COLO668 (cell line): Measurements from ENCODE around the gene CEND1.

Experiments
- DNase-seq: peaks from one replicate; lab custom pipeline; 2025; ENCODE audit not compliant: unreplicated experiment; lab: John Stamatoyannopoulos, UW

The CEND1 gene

DNA sequence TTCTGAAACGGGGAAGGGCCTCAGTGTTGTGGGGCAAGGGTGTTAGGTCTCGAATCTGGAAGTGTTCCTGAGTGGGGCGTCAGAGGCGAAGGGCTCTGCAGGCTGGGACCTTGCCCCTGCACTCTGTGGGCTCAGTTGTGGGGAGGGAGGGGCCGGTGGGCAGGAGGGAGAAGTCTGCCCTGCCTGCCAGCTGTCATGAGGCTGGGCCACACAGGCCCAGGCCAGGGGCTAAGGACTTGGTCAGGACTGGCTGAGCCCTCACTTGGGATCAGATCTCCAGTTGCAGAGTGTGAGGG lies 38.0 kb upstream of the CEND1 start, which contains the start of gene CRACR2B:
TSS of gene CRACR2B (plus strand) at position 23 of the 296 bp plus-strand sequence. CDS start 689 bp downstream, outside the sequence.
- DNase-seq = no peak

DNA sequence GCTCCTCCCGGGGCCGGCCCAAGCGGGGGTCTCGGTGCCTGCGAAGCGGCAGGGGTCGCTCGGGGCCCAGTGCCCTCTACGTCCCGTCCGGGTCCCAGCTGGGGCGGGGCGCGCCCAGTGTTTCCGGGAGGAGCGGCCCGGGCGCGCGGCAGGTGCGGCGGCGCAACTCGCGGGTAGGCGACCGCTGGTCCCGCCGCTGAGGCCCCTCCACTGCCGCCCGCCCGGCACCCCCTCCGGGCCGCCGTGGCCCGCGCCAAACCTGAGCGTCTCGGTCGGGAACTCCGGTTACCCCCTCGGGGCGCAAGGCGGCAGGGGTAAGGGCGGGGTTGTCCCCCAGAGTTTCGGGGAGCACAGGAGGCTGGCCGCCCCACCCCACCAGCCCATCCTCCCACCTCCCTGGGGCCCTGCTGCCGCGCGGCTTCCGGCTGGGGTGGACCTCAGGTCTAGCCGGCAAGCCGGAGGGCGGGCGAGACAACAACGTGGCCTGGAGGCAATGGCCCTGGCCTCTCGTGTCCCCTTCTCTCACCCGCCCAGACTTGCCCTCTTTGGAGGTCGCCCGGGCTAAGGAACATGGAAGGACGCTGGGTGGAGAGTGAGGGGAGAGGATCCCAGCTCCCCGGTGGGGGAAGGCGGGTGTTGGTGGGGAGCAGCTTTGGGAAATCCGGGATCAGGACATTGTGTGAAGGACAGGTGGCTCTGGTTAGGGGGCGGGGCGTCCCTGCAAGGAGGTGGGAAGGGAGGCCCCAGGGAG lies 37.4 kb upstream of the CEND1 start:
- DNase-seq = peak; percentile 57

DNA sequence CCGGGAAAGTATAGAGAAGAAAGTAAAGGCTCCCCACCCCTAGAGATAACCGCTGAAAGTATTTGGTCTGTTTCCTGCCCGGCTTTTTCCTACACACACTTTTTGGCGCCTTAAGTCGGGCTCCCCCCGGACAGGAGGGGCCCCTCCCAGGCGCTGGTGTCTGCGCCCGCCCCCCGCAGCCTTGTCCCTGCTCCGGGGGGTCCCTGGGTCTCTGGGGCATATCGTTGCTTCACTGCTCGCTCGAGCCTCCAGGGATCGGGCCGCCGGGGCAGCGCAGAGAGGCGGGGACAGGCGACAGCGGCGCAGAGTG lies 36.9 kb upstream of the CEND1 start:
- no peak for DNase-seq

DNA sequence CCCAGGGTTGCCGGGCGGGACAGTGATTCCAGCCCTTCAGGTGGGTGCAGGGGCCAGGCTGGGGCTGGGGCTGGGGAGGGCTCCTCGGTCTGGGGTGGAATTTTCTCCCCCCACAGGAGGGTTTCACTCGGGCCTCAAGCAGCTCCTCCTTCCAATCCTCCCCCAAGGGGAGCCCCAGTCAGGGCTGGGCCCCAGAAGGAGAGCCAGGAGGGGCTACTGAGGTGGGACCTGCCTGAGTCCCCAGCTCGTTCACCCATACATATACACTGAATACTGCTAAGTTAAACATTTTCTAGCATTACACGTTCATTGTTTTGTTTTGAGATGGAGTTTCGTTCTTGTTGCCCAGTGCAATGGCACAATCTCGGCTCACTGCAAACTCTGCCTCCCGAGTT lies 36.3 kb upstream of the CEND1 start:
- no peak for DNase-seq

DNA sequence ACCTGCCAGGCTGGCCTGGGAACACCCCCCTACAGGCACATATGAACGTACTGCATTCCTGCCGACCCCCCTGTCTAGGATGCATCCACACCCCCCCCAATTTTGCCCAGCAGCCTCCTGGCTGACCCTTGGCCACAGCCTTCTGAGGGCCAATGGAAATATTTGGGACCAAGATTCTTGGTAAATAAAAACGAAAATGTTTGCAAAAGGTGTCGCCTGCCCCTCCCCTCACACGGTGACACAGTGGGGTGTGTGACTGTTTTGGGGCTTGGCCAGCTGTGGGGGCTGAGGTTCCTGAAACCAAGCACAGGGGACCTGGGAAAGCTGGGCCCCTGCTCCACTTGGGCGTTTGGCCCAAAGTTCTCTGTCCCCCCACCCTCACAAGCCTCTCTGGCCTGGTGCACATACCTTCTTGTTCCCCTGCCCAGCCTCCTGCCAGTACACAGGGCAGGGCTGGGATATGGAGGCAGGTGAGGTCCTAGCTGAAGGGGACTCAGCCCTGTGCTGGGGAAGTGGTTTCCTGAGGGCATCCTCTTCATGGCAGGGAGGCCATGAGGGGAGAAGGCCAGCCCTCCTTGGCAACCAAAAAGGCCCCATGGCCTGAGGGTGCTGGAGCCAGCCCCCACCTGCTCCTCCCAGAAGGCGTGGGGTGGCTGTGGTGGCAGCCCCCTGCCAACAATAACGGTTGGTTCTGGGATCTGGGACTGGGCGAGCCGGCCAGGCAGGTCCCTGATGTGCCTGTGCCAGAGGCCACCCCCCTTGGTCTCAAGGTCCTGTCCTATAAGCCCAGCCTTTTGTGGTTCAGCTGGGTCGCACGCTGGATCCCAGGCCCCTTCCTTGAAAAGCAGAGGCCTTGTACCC lies 35.7 kb upstream of the CEND1 start:
- no peak for DNase-seq

DNA sequence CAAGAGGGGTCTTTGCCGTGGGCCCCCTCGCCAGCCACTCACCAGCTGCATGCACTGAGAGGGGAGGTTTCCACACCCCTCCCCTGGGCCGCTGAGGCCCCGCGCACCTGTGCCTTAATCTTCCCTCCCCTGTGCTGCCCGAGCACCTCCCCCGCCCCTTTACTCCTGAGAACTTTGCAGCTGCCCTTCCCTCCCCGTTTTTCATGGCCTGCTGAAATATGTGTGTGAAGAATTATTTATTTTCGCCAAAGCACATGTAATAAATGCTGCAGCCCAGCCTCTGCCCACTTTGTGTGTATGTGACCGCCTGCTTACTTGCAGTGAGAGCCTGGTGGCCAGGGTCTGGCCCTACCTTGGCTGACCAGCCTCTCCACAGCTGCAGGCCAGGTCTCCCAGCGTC lies 35.1 kb upstream of the CEND1 start:
- DNase-seq = peak; percentile 46

DNA sequence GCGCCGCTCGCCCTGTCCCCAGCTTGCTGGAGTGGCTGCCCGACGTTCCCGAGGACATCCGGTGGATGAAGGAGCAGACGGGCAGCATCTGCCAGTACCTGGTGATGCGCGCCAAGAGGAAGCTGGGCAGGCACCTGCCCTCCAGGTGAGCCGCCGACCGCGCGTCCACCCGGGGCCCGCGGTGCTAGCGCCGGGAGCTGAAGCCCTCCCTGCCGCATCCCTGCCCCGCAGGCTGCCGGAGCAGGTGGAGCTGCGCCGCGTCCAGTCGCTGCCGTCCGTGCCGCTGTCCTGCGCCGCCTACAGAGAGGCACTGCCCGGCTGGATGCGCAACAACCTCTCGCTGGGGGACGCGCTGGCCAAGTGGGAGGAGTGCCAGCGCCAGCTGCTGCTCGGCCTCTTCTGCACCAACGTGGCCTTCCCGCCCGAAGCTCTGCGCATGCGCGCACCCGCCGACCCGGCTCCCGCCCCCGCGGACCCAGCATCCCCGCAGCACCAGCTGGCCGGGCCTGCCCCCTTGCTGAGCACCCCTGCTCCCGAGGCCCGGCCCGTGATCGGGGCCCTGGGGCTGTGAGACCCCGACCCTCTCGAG lies 34.5 kb upstream of the CEND1 start:
- DNase-seq = peak; percentile 76

DNA sequence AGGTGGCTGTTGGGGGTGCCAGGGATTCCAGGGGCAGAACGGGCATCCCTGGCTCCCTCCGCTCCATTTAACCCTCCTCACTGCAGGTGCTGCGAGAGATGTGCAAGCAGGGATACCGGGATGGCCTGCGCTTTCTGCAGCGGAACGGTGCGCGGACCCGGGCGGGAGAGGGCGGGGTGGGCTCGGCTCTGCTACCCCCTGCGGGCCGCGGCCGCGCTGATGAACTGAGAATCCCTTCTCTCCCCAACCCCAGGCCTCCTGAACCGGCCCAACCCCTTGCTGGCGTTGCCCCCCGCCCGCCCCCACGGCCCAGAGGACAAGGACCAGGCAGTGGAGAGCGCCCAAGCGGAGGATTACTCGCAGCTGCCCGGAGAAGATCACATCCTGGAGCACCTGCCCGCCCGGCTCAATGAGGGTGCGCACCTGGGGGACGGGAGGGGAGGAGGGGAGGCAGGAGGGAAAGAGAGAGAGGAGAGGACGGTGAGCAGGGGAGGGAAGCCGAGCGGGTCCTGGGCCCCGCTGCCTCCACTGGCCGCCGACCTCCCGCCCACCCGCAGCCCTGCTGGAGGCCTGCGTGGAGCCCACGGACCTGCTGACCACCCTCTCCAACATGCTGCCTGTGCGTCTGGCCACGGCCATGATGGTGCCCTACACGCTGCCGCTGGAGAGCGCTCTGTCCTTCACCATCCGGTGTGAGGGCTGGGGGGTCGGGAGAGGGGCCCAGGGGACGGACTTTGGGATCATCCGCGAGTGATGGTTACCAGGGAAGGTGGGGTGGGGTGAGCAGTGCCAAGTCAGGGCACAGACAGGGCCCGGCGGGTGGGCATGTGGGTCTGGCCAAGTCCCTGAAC lies 33.8 kb upstream of the CEND1 start:
- peak; percentile 55 for DNase-seq

DNA sequence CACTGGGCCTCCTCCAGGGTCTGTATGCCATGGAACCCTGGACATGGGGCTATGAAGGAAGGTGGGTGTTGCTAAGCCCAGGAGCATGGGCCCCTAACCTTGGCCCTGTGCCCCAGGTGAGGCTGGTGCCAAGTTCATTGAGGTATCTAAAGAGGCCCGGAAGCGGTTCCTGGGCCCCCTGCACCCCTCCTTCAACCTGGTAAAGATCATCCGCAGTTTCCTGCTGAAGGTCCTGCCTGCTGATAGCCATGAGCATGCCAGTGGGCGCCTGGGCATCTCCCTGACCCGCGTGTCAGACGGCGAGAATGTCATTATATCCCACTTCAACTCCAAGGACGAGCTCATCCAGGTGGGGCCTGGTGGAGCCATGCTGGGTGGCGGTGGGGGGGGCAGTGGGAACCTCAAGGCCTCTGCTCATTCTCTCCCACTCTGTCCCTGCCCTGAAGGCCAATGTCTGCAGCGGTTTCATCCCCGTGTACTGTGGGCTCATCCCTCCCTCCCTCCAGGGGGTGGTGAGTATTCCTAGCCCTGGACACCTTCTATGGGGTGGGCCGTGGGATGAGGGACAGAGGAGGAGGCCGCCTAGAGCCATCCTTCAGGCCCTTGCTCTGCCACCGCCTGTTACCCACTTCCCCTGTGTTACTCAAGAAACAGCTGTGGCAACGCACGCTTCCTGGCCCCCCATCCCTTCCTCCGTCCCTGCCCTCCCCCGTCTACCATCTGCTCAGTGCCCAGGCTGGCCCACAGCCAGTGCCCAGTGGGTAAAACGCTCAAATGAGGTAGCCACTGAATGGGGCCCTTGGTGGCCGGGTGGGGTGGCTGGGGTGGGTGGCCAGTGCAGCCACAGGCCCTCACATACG lies 31.9 kb upstream of the CEND1 start:
- no peak for DNase-seq

DNA sequence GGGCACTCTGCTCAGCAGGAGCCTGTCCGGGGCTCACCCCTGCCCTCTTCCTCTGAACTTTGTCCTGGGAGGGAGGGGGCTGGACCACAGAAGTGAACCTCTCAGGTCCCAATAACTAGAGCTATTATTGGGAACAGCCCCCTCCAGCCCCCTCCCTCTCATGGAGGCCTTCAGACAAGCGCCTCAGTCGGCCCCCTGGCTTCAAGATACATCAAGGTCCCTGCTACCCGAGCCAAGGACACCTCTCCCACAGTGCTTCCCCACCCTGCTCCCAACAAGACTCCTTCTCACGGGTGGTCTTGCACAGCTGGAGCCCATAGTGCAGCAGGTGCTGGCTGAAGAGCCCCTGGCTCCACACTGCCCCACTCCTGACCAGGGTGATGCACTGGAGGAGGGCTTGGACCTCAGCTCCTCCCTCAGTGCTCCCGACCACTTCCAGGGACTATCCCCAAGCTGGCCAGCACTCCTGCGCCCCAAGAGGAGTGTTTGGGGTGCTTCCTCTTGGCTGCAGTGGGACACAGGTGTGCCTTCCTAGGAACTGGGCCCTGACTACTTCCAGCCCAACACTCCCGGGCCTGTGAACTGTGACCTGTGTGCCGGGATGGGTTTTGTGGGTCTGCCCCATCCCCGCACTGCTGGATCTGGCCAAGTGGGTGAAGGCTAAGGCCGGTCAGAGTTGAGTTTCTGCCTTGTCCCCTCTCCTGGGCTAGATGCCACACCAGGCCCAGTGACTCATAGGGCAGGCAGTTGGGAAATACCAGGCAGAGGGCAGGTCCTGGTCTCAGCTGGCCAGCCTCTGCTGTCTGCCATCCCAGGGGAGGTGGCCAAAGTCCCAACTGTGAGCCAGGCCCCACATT lies 31.0 kb upstream of the CEND1 start:
- DNase-seq = no peak

DNA sequence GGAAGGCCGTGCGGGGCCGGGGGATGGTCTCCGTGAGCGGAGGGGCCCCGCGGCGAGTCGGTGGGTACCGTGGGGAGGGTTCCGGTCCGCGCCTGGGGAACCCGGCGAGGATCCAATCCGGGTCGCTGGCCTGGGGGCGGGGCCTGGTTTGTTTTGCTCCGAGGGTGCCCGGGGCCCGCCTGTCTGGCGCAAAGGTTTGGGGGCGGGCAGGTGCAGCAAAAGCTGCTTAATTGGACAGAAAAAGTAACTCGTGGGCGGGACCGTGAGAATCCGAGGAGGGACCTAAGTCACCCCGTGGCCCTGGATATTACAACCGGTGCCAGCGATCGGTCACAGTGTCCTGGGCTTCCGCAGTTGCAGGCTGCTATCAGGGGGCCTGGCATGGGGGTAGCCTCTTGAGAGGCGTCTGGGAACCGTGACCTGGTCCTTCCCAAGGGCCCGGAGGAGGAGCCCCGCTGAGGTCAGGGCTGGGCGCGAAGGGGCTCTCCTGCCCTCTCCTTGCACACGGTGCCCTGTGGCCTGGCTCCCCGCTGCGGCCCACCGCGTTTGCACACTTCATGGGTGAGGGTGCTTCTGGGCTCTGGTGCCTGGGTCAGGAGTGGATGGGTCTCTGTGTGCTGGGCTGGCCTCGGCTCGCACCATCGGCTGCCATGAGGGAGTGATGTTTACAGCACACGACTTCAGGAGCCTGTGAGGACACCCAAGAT lies 30.2 kb upstream of the CEND1 start:
- peak; percentile 73 for DNase-seq

DNA sequence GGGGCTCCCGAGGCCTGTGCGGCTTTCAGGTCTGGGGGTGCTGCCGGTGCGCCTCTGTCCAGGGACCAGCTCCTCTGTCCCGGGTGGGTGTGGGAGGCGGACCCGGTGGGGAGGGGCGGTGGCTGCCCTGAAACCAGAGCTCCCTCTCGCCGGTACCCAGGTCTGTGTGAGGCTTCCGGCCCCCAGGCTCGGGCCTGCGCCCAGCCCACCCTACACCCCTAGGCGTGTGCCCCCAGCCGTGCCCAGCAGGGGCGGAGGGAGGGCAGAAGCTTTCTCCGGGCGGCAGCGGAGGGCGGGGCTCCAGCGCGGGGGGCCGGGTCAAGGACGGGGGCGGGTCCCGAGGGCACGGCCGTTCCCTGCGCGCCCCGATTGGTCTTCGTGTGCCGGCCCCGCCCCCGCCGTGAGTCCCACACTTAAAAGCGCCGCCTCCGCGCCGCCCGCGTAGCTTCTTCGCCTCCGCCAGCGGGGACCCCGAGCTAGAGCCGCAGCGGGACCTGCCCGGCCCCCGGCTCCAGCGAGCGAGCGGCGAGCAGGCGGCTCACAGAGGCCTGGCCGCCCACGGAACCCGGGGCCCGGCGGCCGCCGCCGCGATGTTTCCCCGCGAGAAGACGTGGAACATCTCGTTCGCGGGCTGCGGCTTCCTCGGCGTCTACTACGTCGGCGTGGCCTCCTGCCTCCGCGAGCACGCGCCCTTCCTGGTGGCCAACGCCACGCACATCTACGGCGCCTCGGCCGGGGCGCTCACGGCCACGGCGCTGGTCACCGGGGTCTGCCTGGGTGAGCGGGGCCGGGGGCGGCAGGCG lies 29.4 kb upstream of the CEND1 start:
- DNase-seq = peak; percentile 84

DNA sequence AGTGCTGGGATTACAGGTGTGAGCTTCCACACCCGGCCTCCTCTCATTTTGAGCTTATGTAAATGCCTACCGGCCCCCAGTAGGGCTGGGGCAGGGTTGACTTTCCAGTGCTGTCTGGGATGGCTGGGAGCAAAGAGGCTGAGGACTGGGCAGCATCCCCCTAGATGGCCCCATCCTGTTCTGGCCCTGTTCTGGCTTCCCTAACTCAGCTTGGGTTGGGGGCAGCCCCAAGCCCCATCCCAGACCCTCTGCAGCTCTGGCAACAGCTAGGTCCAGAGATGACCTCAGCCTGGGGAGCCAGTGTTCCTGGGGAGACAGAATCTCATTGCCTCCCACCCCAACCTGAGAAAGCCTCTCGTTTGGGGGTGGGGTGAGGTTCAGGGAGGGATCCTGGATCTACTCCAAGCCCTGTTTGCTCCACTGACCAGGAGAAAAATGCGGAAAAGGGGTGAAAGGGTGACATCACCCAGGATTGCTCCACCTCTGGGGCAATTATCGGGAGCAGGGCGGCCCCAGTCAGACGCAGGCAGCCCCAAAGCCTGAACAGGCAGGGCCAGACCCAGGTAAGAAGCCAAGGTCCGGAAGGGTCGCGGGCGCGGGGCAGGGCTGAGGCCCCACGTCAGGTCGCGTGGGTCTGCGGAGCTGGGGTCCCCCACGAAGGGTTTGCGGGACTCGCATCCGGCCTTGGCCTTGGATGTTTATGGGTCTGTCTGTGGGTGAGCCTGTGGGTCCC lies 28.7 kb upstream of the CEND1 start, which contains the start of gene PNPLA2:
TSS of gene PNPLA2 (plus strand) at position 519 of the 733 bp plus-strand sequence. CDS start 805 bp downstream, outside the sequence.
- DNase-seq = no peak

DNA sequence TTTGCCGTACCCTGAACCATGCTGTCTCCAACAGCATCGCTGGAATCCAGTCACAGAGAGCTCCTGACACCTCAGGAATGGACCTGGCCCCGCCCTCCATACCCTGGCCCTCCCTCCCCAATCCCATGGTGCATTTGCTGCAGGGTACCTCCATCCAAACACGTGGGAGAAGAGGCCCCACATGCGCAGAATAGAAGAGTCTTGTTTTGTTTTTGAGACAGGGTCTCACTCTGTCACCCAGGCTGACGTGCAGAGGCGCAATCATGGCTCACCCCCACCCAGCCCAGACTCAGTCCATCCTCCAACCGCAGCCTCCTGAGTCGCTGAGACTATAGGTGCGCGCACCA lies 26.5 kb upstream of the CEND1 start:
- DNase-seq = no peak

DNA sequence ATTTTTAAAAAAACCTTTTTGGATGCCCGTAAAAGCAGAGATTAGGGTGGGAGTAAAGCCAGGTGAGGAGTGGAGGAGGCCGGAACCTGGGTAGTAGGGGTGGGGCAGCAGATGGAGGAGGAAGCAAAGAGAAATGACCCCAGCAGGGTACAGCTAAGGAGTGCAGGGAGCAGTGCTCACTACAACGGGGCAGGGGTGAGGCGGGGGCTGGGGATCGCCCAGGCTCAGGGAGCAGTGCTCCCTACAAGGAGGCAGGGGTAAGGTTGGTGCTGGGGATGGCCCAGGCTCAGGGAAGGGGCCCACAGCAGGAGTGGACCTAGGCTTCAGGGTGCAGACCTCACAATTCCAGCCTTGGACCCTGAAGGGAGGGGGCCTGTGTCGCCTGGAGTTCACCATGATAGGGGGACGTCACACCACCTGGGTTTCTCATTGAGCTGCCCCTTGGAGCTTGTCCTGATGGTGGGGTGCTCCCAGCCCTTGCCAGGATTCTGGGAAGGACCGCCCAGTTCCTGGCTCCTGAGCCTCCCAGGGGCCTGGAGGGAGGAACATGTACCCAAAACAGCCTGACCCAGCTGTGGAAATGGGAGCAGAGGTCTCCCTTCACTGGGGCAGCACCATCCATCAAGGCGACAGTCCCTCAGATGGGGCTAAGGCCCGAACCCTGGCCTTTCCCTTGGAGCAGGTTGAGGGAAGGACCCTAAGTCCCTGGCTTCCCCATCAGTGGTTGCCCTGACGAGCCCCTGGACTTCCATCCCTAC lies 26.0 kb upstream of the CEND1 start:
- no peak for DNase-seq

DNA sequence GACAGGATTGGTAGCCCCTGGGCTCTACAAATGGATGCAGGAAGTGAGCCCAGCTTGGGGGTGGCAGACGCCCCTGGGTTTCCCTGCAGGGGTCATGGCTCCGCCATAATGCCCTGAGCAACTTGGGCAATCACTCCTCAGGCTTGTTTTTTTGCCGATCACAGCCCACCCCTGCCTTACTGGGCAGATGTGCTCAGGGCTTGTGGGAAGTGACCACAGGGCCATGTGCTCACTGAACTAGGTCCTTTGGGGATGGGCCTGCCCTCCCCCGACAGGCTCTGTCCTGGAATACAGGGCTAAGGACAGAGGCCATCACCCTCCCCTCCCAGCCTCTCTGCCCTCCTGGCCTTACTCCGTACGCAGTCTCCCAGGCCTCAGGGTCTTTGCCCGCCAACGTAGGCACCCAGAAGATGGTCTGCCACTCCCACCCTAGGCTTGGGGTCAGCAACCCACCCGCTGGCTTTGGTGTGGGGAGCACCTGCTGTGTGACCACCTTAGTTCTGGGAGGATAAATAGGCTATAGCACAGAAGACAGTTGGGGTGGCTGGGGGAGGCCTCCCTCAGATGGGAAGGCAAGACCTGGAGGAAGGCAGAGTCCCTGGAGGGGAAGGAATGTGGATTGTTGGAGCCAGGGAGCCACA lies 23.7 kb upstream of the CEND1 start:
- no peak for DNase-seq
